Neuronal stem cell (in vitro differentiated cells): ENCODE measurements around the gene NOL4L.
"Not testable (repeated sequence)": the region's sequence is repeated elsewhere in the genome, so short reads cannot be mapped to it uniquely, and the experiment has no call there.

Experiments used
- DNase-seq: peaks from one replicate; pipeline ENCODE4 v3.0.0-alpha.2; 2013; ENCODE audit warnings: low spot score
- H2AFZ ChIP-seq: one replicate; pipeline ENCODE4 v1.6.1; 2013; ENCODE audit warnings: mild to moderate bottlenecking, low read length, inconsistent platforms
- H2AK5ac ChIP-seq: 2 replicates; pipeline ENCODE4 v1.6.1; 2013; ENCODE audit warnings: low read depth, mild to moderate bottlenecking, inconsistent platforms, low read length, moderate library complexity, mixed read lengths
- H2BK120ac ChIP-seq: 2 replicates; pipeline ENCODE4 v1.6.1; 2013; ENCODE audit warnings: low read depth, mild to moderate bottlenecking, inconsistent platforms, low read length, moderate library complexity, mixed read lengths
- H2BK12ac ChIP-seq: one replicate; pipeline ENCODE4 v1.6.1; 2013; ENCODE audit warnings: low read length, inconsistent platforms
- H2BK15ac ChIP-seq: 2 replicates; pipeline ENCODE4 v1.6.1; 2013; ENCODE audit warnings: mild to moderate bottlenecking, low read length, inconsistent platforms, mixed read lengths
- H2BK5ac ChIP-seq: one replicate; pipeline ENCODE4 v1.6.1; 2013; ENCODE audit warnings: inconsistent platforms, mild to moderate bottlenecking, low read length, moderate library complexity
- H3K14ac ChIP-seq: one replicate; pipeline ENCODE4 v1.6.1; 2013; ENCODE audit warnings: low read length, inconsistent platforms
- H3K18ac ChIP-seq: 2 replicates; pipeline ENCODE4 v1.6.1; 2013; ENCODE audit warnings: low read length, inconsistent platforms
- H3K23ac ChIP-seq: 2 replicates; pipeline ENCODE4 v1.6.1; 2013; ENCODE audit warnings: low read depth, mild to moderate bottlenecking, mixed read lengths, low read length, inconsistent platforms; ENCODE audit not compliant: poor library complexity
- H3K27ac ChIP-seq: replicated peaks from 3 replicates; pipeline ENCODE4 v1.5.1; 2013; ENCODE audit warnings: low read length, inconsistent platforms
- H3K27me3 ChIP-seq, 3 experiments: 2 replicates each; pipeline ENCODE4 v1.6.1; 2013; ENCODE audit warnings: low read length in 3 of 3, mild to moderate bottlenecking in 2 of 3, inconsistent platforms in 1 of 3, low read depth in 1 of 3, mixed read lengths in 1 of 3, moderate library complexity in 1 of 3; ENCODE audit not compliant: control insufficient read depth in 3 of 3, insufficient read depth in 3 of 3
- H3K36me3 ChIP-seq, 2 donors: replicated peaks in 1 of 2; 2 replicates each; pipeline ENCODE4 v1.6.1; 2013; ENCODE audit warnings: low read length in 2 of 2; ENCODE audit not compliant: control insufficient read depth in 2 of 2, insufficient read depth in 2 of 2
- H3K4ac ChIP-seq: 2 replicates; pipeline ENCODE4 v1.6.1; 2013; ENCODE audit warnings: inconsistent platforms, mild to moderate bottlenecking, low read length, moderate library complexity
- H3K4me1 ChIP-seq, 2 donors: 1 replicate in 1 of 2; 2 replicates in 1 of 2; pipeline ENCODE4 v1.6.1; 2013; ENCODE audit warnings: low read length in 2 of 2, low read depth in 1 of 2; ENCODE audit not compliant: control insufficient read depth in 2 of 2, insufficient read depth in 1 of 2
- H3K4me2 ChIP-seq: one replicate; pipeline ENCODE4 v1.6.1; 2013; ENCODE audit warnings: mild to moderate bottlenecking, low read length, inconsistent platforms; ENCODE audit not compliant: insufficient read depth, poor library complexity, severe bottlenecking
- H3K4me3 ChIP-seq, 2 donors: 2 replicates each; pipeline ENCODE4 v1.5.1; 2013; ENCODE audit warnings: low read length in 2 of 2, mild to moderate bottlenecking in 2 of 2, inconsistent platforms in 1 of 2, moderate library complexity in 1 of 2
- H3K79me1 ChIP-seq: one replicate; pipeline ENCODE4 v1.6.1; 2013; ENCODE audit warnings: low read depth, mild to moderate bottlenecking, inconsistent platforms, low read length, moderate library complexity
- H3K9ac ChIP-seq: one replicate; pipeline ENCODE4 v1.6.1; 2013; ENCODE audit warnings: mild to moderate bottlenecking, low read depth, low read length, inconsistent platforms; ENCODE audit not compliant: poor library complexity
- H3K9me3 ChIP-seq, 2 donors: replicated peaks in 1 of 2; 2 replicates each; pipeline versions ENCODE3 to v1.6.1; 2013; ENCODE audit warnings: low read length in 2 of 2, mild to moderate bottlenecking in 2 of 2, inconsistent platforms in 1 of 2, low read depth in 1 of 2, mixed read lengths in 1 of 2, moderate library complexity in 1 of 2; ENCODE audit not compliant: control insufficient read depth in 2 of 2, insufficient read depth in 1 of 2
- H4K8ac ChIP-seq: one replicate; pipeline ENCODE4 v1.6.1; 2013; ENCODE audit warnings: low read depth, mild to moderate bottlenecking, inconsistent platforms, low read length, moderate library complexity
- H4K91ac ChIP-seq: one replicate; pipeline ENCODE4 v1.6.1; 2013; ENCODE audit warnings: low read length, low read depth, mild to moderate bottlenecking, inconsistent platforms; ENCODE audit not compliant: poor library complexity
- WGBS, 2 donors: extraction: QIAGEN DNeasy Blood & Tissue Kit; methylation state at CpG; one replicate each; pipeline ENCODE4 v1.1.7; 2013; ENCODE audit warnings: missing lambda C conversion rate in 2 of 2, mixed read lengths in 1 of 2; ENCODE audit not compliant: insufficient read length in 2 of 2, insufficient replicate concordance in 1 of 2; ENCODE audit errors: extremely low coverage in 2 of 2; 5-methylcytosine and 5-hydroxymethylcytosine counted together

Gene NOL4L

DNA sequence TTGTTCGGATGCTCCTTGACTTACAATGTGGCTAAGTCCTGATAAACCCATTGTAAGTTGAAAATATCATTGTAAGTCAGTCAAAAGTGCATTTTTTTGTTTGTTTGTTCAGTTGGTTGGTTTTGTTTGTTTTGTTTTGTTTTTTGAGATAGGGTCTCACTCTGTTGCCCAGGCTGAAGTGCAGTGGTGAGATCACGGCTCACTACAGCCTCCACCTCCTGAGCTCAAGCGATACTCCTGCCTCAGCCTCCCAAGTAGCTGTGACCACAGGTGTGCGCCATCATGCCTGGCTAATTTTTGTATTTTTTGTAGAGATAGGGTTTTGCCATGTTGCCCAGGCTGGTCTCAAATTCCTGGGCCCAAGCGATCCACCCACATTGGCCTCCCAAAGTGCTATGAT, 9.5 kb upstream of the NOL4L start:
- not testable (repeated sequence) for H3K9ac ChIP-seq, H2AK5ac ChIP-seq, H2BK12ac ChIP-seq, H3K27ac ChIP-seq, H3K18ac ChIP-seq, H4K8ac ChIP-seq, H3K36me3 ChIP-seq, H3K4ac ChIP-seq, H2BK5ac ChIP-seq, H2AFZ ChIP-seq, H3K14ac ChIP-seq, H2BK15ac ChIP-seq, H4K91ac ChIP-seq, H3K4me1 ChIP-seq, H2BK120ac ChIP-seq, H3K4me3 ChIP-seq, H3K23ac ChIP-seq, DNase-seq, H3K4me2 ChIP-seq, H3K79me1 ChIP-seq, H3K9me3 ChIP-seq
- peaks cover 0 to 21% (median 0%) of the 10 kb centered on the region in 3 experiments for H3K27me3 ChIP-seq
- no CpG with 5 or more reads among the region's 5 CpGs for WGBS, 2 donors

DNA sequence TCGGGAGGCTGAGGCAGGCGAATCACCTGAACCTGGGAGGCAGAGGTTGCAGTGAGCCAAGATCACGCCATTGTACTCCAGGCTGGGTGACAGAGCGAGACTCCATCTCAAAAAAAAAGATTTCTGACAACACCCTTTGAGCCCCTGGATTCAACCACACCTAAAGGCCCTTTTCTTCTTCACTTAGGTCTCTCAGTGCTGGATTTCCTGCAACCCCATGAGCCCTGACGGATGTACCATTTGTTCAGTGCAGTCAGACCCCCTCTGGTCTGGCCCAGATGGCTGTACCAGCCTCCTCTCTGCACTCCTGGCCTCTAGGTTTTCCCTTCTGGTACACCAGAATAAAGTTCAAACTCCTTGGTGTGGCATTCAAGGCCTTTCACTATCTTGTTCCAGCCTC, 9.1 kb upstream of the NOL4L start:
- H3K18ac ChIP-seq = no peak overlapping the region
- no peak overlapping the region for H2BK120ac ChIP-seq
- H3K79me1 ChIP-seq = no peaks in the 10 kb centered on the region
- H3K4ac ChIP-seq = no peak overlapping the region
- peaks cover 0 to 25% (median 0%) of the 10 kb centered on the region in 3 experiments for H3K27me3 ChIP-seq
- H4K8ac ChIP-seq = no peak overlapping the region
- DNase-seq = no peak
- no peak overlapping the region for H2BK5ac ChIP-seq
- H3K14ac ChIP-seq = no peak overlapping the region
- no peak overlapping the region for H2AK5ac ChIP-seq
- H3K4me3 ChIP-seq = no peak overlapping the region
- H3K4me2 ChIP-seq = no peak overlapping the region
- H3K9ac ChIP-seq = no peak overlapping the region
- no peak overlapping the region for H2BK12ac ChIP-seq
- H2AFZ ChIP-seq = no peak overlapping the region
- H2BK15ac ChIP-seq = no peak overlapping the region
- H3K36me3 ChIP-seq = no peaks in the 10 kb centered on the region
- H4K91ac ChIP-seq = no peak overlapping the region
- H3K4me1 ChIP-seq = peaks cover 0 to 2% of the 10 kb centered on the region in 2 donors
- no peak overlapping the region for H3K27ac ChIP-seq
- no peaks in the 10 kb centered on the region for H3K9me3 ChIP-seq
- no peak overlapping the region for H3K23ac ChIP-seq
- no CpG with 5 or more reads among the region's 5 CpGs for WGBS, 2 donors

- H3K27ac ChIP-seq, H3K36me3 ChIP-seq, DNase-seq, H3K4me2 ChIP-seq, H2AK5ac ChIP-seq, H3K9me3 ChIP-seq, H2BK15ac ChIP-seq, H3K23ac ChIP-seq, H3K79me1 ChIP-seq, H4K91ac ChIP-seq, H3K14ac ChIP-seq, H3K9ac ChIP-seq, H2AFZ ChIP-seq, H2BK120ac ChIP-seq, H4K8ac ChIP-seq, H2BK12ac ChIP-seq, H2BK5ac ChIP-seq, H3K4me1 ChIP-seq, H3K4me3 ChIP-seq, H3K4ac ChIP-seq, H3K18ac ChIP-seq: not testable (repeated sequence)
- WGBS, 2 donors = no CpG with 5 or more reads among the region's 4 CpGs
- peaks cover 0 to 35% (median 0%) of the 10 kb centered on the region in 3 experiments for H3K27me3 ChIP-seq
Measured at GRCh38 chr20:32592616-32593015, 7.5 kb upstream of the NOL4L start.

DNA sequence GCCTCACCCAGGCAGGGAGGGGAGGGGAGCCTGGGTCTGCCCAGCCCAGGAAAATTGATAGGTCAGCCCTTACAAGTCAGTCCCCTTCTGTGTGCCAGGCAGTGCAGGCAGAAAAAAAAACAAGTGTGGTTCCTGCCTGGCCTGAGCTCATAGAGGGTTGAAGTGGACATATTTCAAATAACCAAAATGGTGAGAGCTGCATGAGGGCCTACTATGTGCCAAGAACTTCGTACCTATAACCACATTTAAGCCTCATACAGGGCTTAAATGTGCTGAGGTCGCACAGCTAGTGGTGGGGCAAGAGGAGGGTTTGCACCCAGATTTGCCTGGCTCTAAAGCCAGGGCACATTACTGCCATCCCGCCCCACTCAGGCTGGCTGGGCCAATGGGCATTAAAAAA, 6.9 kb upstream of the NOL4L start:
- peaks cover 0 to 4% of the 10 kb centered on the region in 2 donors for H3K4me1 ChIP-seq
- no peak overlapping the region for H3K4me3 ChIP-seq
- no peaks in the 10 kb centered on the region for H3K36me3 ChIP-seq
- H3K18ac ChIP-seq = no peak overlapping the region
- no peak for DNase-seq
- no peaks in the 10 kb centered on the region for H3K79me1 ChIP-seq
- H3K9ac ChIP-seq = no peak overlapping the region
- H2BK5ac ChIP-seq = no peak overlapping the region
- no peak overlapping the region for H4K91ac ChIP-seq
- no peak overlapping the region for H2BK15ac ChIP-seq
- H3K23ac ChIP-seq = no peak overlapping the region
- no peak overlapping the region for H4K8ac ChIP-seq
- H2BK120ac ChIP-seq = no peak overlapping the region
- H3K14ac ChIP-seq = no peak overlapping the region
- no CpG with 5 or more reads among the region's 3 CpGs for WGBS, 2 donors
- H3K4me2 ChIP-seq = no peak overlapping the region
- H2BK12ac ChIP-seq = no peak overlapping the region
- no peak overlapping the region for H2AFZ ChIP-seq
- no peak overlapping the region for H3K27ac ChIP-seq
- H2AK5ac ChIP-seq = peak overlapping the region; percentile 44
- no peaks in the 10 kb centered on the region for H3K9me3 ChIP-seq
- peaks cover 0 to 40% (median 1%) of the 10 kb centered on the region in 3 experiments for H3K27me3 ChIP-seq
- H3K4ac ChIP-seq = no peak overlapping the region
